Progenitor cell of endocrine pancreas (in vitro differentiated cells): ENCODE measurements around the gene RMP24.

Source experiments
- DNase-seq: peaks from one replicate; pipeline ENCODE4 v3.0.0; 2021; ENCODE audit warnings: low spot score; ENCODE audit not compliant: unreplicated experiment
- H3K27ac Mint-ChIP-seq: 2 replicates; pipeline ENCODE4 v1.8.0; 2021; ENCODE audit warnings: mild to moderate bottlenecking, moderate library complexity, mixed read lengths
- H3K27me3 Mint-ChIP-seq: 2 replicates; pipeline ENCODE4 v1.8.0; 2021; ENCODE audit warnings: mixed read lengths
- H3K36me3 Mint-ChIP-seq: 2 replicates; pipeline ENCODE4 v1.8.0; 2022; ENCODE audit warnings: mixed read lengths; ENCODE audit not compliant: insufficient read depth
- H3K4me1 Mint-ChIP-seq: 2 replicates; pipeline ENCODE4 v1.8.0; 2021; ENCODE audit warnings: low read depth, mixed read lengths
- H3K4me3 Mint-ChIP-seq: 2 replicates; pipeline ENCODE4 v1.8.0; 2021; ENCODE audit warnings: low read depth, mild to moderate bottlenecking, moderate library complexity, mixed read lengths
- H3K9me3 Mint-ChIP-seq: 2 replicates; pipeline ENCODE4 v1.8.0; 2021; ENCODE audit warnings: low read depth, mixed read lengths
- TF ChIP-seq, protein P1 (sequence below): fragments of 200-600 bp; sonication (generic); IDR thresholded peaks from one replicate; pipeline ENCODE4 v1.5.0; 2021; ENCODE audit warnings: antibody characterized with exemption, mild to moderate bottlenecking; ENCODE audit not compliant: unreplicated experiment

RMP24 gene

DNA sequence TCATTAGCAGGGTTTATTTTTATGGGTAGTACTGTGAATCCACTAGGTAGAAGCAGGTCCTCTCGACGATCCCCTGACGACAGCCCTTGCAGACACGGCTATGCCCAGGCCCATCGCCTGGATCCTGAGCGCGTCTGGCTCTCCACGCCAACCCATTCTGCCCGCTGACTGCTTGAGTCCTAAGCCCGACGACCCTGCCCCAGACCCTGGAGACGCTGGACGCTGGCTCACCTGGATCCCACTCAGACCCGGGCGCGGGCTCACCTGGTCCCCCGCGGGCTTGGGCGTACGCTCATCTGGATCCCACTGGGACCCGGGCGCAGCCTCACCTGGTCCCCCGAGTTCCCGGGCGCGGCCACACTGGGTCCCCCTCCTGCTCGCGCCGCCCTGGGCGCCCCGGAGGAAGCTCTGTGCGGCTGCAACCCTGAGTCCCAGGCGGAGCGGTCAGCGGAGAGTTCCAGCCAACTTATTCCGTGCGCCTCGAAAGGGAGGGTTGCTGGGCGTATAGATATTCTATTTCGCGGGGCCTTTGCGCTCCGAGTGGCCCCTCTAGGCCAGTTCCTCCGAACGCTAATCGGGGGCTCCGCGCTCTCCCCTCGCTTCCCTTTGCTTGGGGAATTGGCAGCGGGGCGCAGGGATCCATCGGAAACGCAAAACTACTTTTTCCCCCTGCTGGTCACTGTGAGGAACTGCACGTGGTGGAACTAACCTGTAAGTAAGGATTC lies 22.4 kb upstream of the RMP24 start:
- no peak overlapping the region for H3K27ac Mint-ChIP-seq
- TF ChIP-seq, protein P1, sequence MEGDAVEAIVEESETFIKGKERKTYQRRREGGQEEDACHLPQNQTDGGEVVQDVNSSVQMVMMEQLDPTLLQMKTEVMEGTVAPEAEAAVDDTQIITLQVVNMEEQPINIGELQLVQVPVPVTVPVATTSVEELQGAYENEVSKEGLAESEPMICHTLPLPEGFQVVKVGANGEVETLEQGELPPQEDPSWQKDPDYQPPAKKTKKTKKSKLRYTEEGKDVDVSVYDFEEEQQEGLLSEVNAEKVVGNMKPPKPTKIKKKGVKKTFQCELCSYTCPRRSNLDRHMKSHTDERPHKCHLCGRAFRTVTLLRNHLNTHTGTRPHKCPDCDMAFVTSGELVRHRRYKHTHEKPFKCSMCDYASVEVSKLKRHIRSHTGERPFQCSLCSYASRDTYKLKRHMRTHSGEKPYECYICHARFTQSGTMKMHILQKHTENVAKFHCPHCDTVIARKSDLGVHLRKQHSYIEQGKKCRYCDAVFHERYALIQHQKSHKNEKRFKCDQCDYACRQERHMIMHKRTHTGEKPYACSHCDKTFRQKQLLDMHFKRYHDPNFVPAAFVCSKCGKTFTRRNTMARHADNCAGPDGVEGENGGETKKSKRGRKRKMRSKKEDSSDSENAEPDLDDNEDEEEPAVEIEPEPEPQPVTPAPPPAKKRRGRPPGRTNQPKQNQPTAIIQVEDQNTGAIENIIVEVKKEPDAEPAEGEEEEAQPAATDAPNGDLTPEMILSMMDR, result peak; percentile 90
- H3K9me3 Mint-ChIP-seq, result no peaks in the 10 kb centered on the region
- peak overlapping the region; percentile 84 for H3K4me3 Mint-ChIP-seq
- DNase-seq, result peak; percentile 57
- H3K4me1 Mint-ChIP-seq, result no peaks in the 10 kb centered on the region
- H3K36me3 Mint-ChIP-seq, result no peaks in the 10 kb centered on the region
- H3K27me3 Mint-ChIP-seq, result peaks cover 17% of the 10 kb centered on the region

DNA sequence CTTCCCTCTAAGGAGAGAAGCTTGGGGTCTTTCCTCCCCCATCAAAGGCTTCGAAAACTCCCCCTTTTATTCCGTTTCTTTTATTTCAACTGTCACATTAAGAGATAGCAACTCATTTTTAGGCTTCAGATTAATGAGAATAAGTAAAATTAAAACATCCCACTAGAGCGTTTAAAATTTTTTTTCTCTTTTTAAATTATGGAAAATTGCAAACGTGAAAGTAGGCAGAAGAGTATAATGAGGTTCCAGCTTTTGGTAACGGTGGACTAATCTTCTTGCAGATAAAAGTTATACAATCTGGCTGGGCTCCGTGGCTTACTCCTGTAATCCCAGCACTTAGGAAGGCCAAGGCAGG lies 21.9 kb upstream of the RMP24 start:
- Mint-ChIP-seq H3K27me3 (peaks cover 17% of the 10 kb centered on the region), H3K9me3 (no peaks in the 10 kb centered on the region), H3K4me1 (no peaks in the 10 kb centered on the region), H3K36me3 (no peaks in the 10 kb centered on the region), H3K27ac (no peak overlapping the region), H3K4me3 (peak overlapping the region; percentile 84)
- TF ChIP-seq, protein P1, result no peak
- DNase-seq, result no peak

DNA sequence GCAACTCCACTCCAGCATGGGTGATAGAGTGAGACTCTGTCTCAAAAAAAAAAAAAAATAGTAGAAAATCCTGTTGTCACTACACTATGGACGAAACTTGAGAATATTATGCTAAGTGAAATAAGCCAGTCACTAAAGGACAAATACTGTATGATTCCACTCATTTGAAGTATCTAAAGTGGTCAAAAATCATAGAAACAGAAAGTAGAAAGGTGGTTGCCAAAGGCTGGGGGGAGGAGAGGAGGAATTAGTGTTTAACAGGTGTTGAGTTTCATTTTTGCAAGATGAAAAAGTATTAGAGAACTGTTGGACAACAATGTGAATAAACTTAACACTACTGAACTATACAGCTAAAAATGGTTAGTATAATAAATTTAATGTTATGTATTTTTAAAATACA lies 18.8 kb upstream of the RMP24 start:
- H3K36me3 Mint-ChIP-seq, result no peaks in the 10 kb centered on the region
- H3K27me3 Mint-ChIP-seq, result peaks cover 17% of the 10 kb centered on the region
- TF ChIP-seq, protein P1, result no peak
- no peaks in the 10 kb centered on the region for H3K4me1 Mint-ChIP-seq
- H3K4me3 Mint-ChIP-seq, result no peak overlapping the region
- H3K9me3 Mint-ChIP-seq, result peaks cover 5% of the 10 kb centered on the region
- H3K27ac Mint-ChIP-seq, result no peak overlapping the region
- no peak for DNase-seq

DNA sequence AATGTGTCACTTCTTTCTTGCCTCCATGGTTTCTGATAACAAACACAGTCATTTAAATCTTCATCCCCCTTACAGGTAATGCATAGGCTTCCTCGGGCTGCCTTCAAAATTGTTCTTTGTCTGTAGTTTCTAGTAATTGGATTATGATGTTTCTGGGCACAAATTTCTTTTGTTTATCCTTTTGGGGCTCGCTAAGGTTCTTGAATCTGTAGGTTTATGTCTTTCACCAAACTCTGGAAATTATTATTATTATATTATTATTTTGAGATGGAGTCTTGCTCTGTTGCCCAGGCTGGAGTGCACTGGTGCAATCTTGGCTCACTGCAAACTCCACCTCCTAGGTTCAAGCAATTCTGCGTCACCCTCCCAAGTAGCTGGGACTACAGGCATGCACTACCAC lies 16.3 kb upstream of the RMP24 start:
- TF ChIP-seq, protein P1, result no peak
- no peak for DNase-seq
- Mint-ChIP-seq H3K4me3 (no peak overlapping the region), H3K36me3 (no peaks in the 10 kb centered on the region), H3K4me1 (no peaks in the 10 kb centered on the region), H3K9me3 (peaks cover 12% of the 10 kb centered on the region), H3K27ac (no peak overlapping the region), H3K27me3 (peaks cover 4% of the 10 kb centered on the region)

DNA sequence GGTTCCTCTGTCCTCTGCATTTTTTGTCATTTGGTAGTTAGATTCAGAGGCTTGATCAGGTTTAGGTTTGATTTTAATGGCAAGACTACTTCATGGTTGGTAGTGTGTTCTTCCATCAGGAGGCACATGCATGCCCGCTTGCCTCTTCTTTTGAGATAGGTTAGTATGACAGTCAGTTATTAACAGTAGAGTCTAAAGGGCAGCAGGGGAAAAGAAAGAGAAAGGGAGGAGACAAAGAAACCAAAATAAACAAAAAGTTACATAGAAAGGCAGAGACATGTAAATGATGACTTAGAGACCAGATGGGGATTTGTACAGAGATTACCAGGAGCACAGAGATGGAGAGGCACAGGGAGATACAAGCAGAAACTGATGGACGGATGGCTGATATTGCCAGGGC lies 10.2 kb upstream of the RMP24 start:
- H3K27me3 Mint-ChIP-seq, result no peaks in the 10 kb centered on the region
- peaks cover 10% of the 10 kb centered on the region for H3K9me3 Mint-ChIP-seq
- no peak for DNase-seq
- H3K36me3 Mint-ChIP-seq, result no peaks in the 10 kb centered on the region
- TF ChIP-seq, protein P1, result no peak
- H3K4me1 Mint-ChIP-seq, result no peaks in the 10 kb centered on the region
- H3K4me3 Mint-ChIP-seq, result no peak overlapping the region
- H3K27ac Mint-ChIP-seq, result no peak overlapping the region
